Adrenal gland (tissue), 12 donors: ENCODE data around the gene CEP128. TPM values are rescaled to one million over a fixed set of nuclear protein-coding genes. Genes with fewer than 3 reads are reported as not detected.

Experiments used
- DNase-seq, 7 donors: peaks; one replicate each; pipeline ENCODE4 v3.0.0-alpha.2; 2019 to 2020
- H3K27ac ChIP-seq, 5 donors: fragments of 200-600 bp; sonication (generic) in 4 of 5; 1 replicate in 3 of 5; 2 replicates in 2 of 5; pipeline versions ENCODE4 v1.5.1 to v1.8.0; 2016 to 2020; ENCODE audit warnings: mild to moderate bottlenecking in 1 of 5
- H3K27me3 ChIP-seq: fragments of 200-600 bp; 2 replicates; pipeline ENCODE4 v1.8.0; 2021
- H3K36me3 ChIP-seq, 2 donors: fragments of 200-600 bp; replicated peaks in 1 of 2; 1 replicate in 1 of 2; 2 replicates in 1 of 2; pipeline versions ENCODE4 v1.5.1 to v1.8.0; 2018 to 2022
- H3K4me1 ChIP-seq, 2 donors: fragments of 200-600 bp; replicated peaks in 1 of 2; 1 replicate in 1 of 2; 2 replicates in 1 of 2; pipeline versions ENCODE4 v1.5.1 to v1.8.0; 2018 to 2021
- H3K4me3 ChIP-seq, 4 donors: fragments of 200-600 bp; sonication (generic) in 3 of 4; one replicate each; pipeline ENCODE4 v1.5.1; 2016 to 2018
- H3K9me3 ChIP-seq, 3 donors: fragments of 200-600 bp; sonication (generic) in 1 of 3; replicated peaks in 1 of 3; 1 replicate in 2 of 3; 2 replicates in 1 of 3; pipeline versions ENCODE4 v1.5.1 to v1.8.0; 2016 to 2021
- CTCF ChIP-seq, 6 experiments: fragments of 450-650 bp in 4 of 6; fragments of 200-600 bp in 2 of 6; sonication (generic) in 1 of 6; IDR thresholded peaks; 1 replicate in 5 of 6; 2 replicates in 1 of 6; pipeline versions ENCODE4 v1.5.1 to v1.8.0; 2016 to 2021; ENCODE audit warnings: antibody characterized with exemption in 6 of 6, mild to moderate bottlenecking in 2 of 6, moderate library complexity in 1 of 6
- POLR2A ChIP-seq, 2 donors: fragments of 450-650 bp; IDR thresholded peaks; one replicate each; pipeline ENCODE4 v1.6.1; 2017; ENCODE audit warnings: antibody characterized with exemption in 2 of 2, mild to moderate bottlenecking in 2 of 2, moderate library complexity in 1 of 2
- WGBS, 4 donors: extraction: QIAGEN DNeasy Blood & Tissue Kit in 2 of 4; methylation state at CpG; one replicate each; pipeline versions ENCODE4 v1.1.5 to v1.1.7; 2013 to 2017; 5-methylcytosine and 5-hydroxymethylcytosine counted together
- intact Hi-C, 2 donors: fragments of 100-400 bp; cut with DNase I; formaldehyde crosslinking; loops; one replicate each; pipeline versions ENCODE4 v1.14.1 to v1.15.0; 2022 to 2023
- polyA plus RNA-seq, 3 donors: library from polyadenylated mRNA; stranded (reverse); fragments of 200-250 nt in 2 of 3; fragments of 350-450 nt in 1 of 3; fragmentation: Illumina TruSeq in 1 of 3; extraction: RNeasy Lipid Tissue Mini Kit (QIAGEN cat#74804) in 1 of 3; gene quantifications; one replicate each; pipeline ENCODE4 v1.2.3, GENCODE V29; 2013 to 2014
- total RNA-seq, 9 donors: library from RNA; depleted of rRNA in 4 of 9; stranded (reverse); fragments of >200 nt in 4 of 9; fragments of 120-200 nt in 1 of 9; fragmentation: NEBNext Ultra II Directional in 1 of 9; extraction: Animal tissue kit (Norgen Biotek cat#: 25700) in 1 of 9; gene quantifications; one replicate each; pipeline versions ENCODE4 v1.1.0 to v1.2.4, GENCODE V29; 2013 to 2023
- donor health status: healthy with polysubstance abuse.
- donor health status: Bipolar disorder and iron deficiency.
- donor health status: DM: yes; HTN: yes; CAD: no.
- donor health status: DM: no; HTN: no; CAD: no.
- donor health status: DM: no; HTN: no; CAD: no.
- donor health status: DM: yes; HTN: yes; CAD: no.

Gene CEP128
- total and polyA plus RNA-seq, 12 donors = 1.1 to 5.2 (median 3.1) TPM

DNA sequence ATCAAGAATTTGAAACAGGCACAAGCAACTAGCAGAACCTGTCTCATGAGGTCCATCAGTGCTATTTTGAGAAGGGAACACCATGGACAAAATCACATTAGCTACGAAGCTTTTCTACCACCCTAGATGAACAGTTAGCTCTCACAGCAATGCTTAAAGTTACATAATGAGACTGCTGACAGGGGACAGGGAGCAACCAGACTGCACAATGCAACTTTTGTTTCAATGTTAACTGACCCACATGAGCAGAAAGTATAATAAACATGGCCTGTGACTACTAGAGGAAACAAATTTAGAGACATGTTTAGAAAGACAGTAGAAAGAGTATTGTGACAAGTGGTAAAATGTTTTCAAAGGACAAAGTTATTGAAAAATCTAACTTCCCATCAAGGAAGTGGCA is 282.8 kb downstream of the CEP128 start:
- intact Hi-C loops = no loop called here
- H3K9me3 ChIP-seq = no peaks in the 10 kb centered on the region
- 67 to 85% (median 85%) methylated on average over 1 of the region's 1 CpG for WGBS, 4 donors
- DNase-seq = no peak
- H3K36me3 ChIP-seq = no peaks in the 10 kb centered on the region
- TF ChIP-seq CTCF (IDR thresholded peaks at IDR 0.05) (no peak), POLR2A (IDR thresholded peaks at IDR 0.05) (no peak)
- H3K4me1 ChIP-seq = no peaks in the 10 kb centered on the region
- H3K27me3 ChIP-seq = no peaks in the 10 kb centered on the region
- H3K4me3 ChIP-seq = no peak overlapping the region
- H3K27ac ChIP-seq = no peak overlapping the region

DNA sequence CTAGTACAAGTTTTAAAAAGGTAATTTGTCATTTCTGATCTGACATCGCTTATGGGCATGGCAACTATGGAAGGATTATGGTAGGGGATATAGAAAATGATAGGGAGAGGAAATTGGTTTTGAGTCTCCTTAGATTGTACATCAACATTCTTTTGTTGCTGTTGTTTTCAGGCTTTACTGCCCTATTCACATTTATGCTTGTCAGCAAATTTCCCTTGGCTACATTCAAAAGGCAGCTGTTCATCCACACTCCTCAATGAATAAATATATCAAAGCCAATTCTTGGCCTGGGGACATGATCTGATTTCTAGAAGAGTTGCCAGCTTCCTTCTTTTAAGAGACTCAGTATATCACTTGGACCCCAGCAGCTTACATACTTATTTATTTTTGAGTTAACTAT is 283.4 kb downstream of the CEP128 start:
- Histone ChIP-seq H3K27ac (no peak overlapping the region), H3K9me3 (no peaks in the 10 kb centered on the region), H3K4me1 (no peaks in the 10 kb centered on the region), H3K36me3 (no peaks in the 10 kb centered on the region), H3K27me3 (no peaks in the 10 kb centered on the region), H3K4me3 (no peak overlapping the region)
- TF ChIP-seq CTCF (IDR thresholded peaks at IDR 0.05) (no peak), POLR2A (IDR thresholded peaks at IDR 0.05) (no peak)
- intact Hi-C loops = no loop called here
- WGBS, 4 donors = 89 to 97% (median 95%) methylated on average over 1 of the region's 1 CpG
- no peak for DNase-seq

- 86 to 94% (median 89%) methylated on average over 3 of the region's 3 CpGs for WGBS, 4 donors
- Histone ChIP-seq H3K27ac (no peak overlapping the region), H3K4me1 (no peaks in the 10 kb centered on the region), H3K4me3 (no peak overlapping the region), H3K36me3 (no peaks in the 10 kb centered on the region), H3K27me3 (no peaks in the 10 kb centered on the region), H3K9me3 (no peaks in the 10 kb centered on the region)
- intact Hi-C loops = no loop called here
- no peak for DNase-seq
- TF ChIP-seq POLR2A (IDR thresholded peaks at IDR 0.05) (no peak), CTCF (IDR thresholded peaks at IDR 0.05) (no peak)
Observed at GRCh38 chr14:80653956-80654355, 287.6 kb downstream of the CEP128 start.

DNA sequence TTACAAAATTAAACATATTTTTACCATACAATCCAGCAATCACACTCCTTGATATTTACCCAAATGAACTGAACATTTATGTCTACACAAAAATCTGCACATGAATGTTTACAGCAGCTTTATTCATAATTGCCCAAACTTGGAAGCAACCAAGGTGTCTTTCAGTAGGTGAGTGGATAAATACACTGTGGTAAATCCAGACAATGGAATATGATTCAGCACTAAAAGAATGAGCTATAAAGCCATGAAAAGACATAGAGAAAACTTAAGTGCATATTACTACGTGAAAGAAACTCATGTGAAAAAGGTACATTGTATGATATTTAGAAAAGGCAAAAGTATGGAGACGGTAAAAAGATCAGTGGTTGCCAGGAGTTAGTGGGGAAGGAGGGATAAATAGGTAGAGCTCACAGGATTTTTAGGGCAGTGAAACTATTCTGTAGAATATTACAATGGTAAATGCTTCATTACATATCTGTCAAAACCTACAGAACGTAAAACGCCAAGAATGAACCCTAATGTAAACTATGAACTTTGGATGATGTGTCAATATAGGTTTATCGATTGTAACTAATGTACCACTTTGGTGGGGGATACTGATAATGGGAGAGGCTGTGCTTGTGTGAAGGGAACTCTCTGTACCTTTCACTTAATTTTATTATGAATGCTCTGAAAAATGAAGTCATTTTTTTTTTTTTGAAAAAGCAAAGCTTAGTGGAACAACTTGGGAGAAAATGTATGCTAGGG is 295.7 kb downstream of the CEP128 start:
- 89 to 97% (median 95%) methylated on average over 5 of the region's 5 CpGs for WGBS, 4 donors

More for the DNA sequence above, 295.7 kb downstream of the CEP128 start:
- Histone ChIP-seq H3K27me3 (no peaks in the 10 kb centered on the region), H3K9me3 (no peaks in the 10 kb centered on the region), H3K4me3 (no peak overlapping the region), H3K27ac (no peak overlapping the region), H3K4me1 (no peaks in the 10 kb centered on the region), H3K36me3 (no peaks in the 10 kb centered on the region)
- no peak for TF ChIP-seq CTCF (IDR thresholded peaks at IDR 0.05)
- TF ChIP-seq POLR2A (IDR thresholded peaks at IDR 0.05) = no peak
- intact Hi-C loops = no loop called here
- no peak for DNase-seq
